Measurements from ENCODE around the gene PTPRZ1. TPM values are rescaled to one million over a fixed set of nuclear protein-coding genes. Genes with fewer than 3 reads are reported as not detected.

PTPRZ1 gene
- polyA plus RNA-seq, 1 donor: 20.6 TPM

DNA sequence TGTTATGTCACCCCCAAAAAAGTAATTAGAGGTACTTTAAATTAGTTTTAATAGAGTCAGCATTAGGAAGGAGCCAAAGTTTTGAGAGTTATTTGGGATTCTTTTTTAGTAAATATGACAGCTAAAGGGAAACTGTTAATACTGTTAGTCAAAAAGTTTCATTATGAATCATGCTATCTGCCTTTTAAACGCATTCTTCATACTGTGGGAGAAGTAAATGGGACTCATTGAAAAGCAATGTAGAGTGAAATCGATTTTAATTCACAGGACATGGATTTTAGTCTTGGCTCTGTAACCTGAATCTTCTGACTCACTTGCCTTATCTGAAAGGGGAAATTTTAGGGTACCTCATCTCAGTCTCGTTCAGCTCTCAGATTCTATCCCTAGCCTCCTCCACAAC, 165.9 kb downstream of the PTPRZ1 start:
- no peak for DNase-seq
- Histone ChIP-seq H3K27me3 (ENCODE audit: control insufficient read depth, insufficient read depth, low read length) (no peaks in the 10 kb centered on the region), H3K9me3 (ENCODE audit: control insufficient read depth, low read depth, low read length) (no peaks in the 10 kb centered on the region), H3K36me3 (ENCODE audit: control insufficient read depth, insufficient read depth, low read length) (no peaks in the 10 kb centered on the region), H3K4me3 (ENCODE audit: low read length) (no peak overlapping the region), H3K27ac (ENCODE audit: low read length) (no peak overlapping the region), H3K4me1 (ENCODE audit: control insufficient read depth, insufficient read depth, low read length) (no peaks in the 10 kb centered on the region)
- WGBS (ENCODE audit: insufficient coverage, low lambda C conversion rate): 100% methylated on average over 1 of the region's 3 CpGs

DNA sequence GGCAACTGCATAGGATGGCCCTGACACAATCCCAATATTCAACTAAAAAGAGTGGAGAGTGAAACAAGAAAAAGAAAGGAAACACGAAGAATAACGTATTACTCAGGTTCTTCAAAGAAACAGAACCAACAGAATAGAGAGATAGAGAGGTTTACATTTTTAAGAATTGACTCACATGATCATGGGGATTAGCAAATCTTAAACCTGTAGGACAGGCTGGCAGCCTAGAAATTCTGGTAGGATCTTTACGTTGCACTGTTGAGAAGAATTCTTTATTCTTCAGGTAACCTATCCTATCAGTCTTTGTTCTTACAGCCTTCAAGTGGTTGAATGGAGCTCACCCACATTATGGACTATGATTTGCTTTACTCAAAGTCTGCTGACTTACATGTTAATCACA, 167.2 kb downstream of the PTPRZ1 start:
- Histone ChIP-seq H3K36me3 (ENCODE audit: control insufficient read depth, insufficient read depth, low read length) (no peaks in the 10 kb centered on the region), H3K27ac (ENCODE audit: low read length) (no peak overlapping the region), H3K9me3 (ENCODE audit: control insufficient read depth, low read depth, low read length) (no peaks in the 10 kb centered on the region), H3K4me3 (ENCODE audit: low read length) (no peak overlapping the region), H3K27me3 (ENCODE audit: control insufficient read depth, insufficient read depth, low read length) (no peaks in the 10 kb centered on the region), H3K4me1 (ENCODE audit: control insufficient read depth, insufficient read depth, low read length) (no peaks in the 10 kb centered on the region)
- no peak for DNase-seq
- WGBS (ENCODE audit: insufficient coverage, low lambda C conversion rate): 54% methylated on average over 2 of the region's 3 CpGs

DNA sequence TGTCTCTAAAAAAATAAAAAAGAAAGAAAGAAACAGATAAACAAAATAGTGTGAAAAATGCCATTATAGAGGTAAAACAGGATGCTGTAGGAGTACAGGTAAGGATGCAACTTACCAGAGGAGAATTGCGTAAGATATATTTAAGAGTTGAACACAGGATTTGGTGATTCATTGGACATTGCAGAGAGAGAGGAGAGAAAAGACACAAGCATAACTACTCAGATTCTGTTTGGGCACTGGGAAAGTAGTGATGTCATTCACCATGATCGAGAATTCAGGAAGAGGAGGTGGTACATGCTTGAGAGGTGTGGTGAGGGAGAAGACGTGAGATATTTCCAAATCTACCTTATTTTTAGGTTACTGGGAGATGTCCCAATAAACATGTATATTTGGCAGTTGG, 173.4 kb downstream of the PTPRZ1 start:
- no peaks in the 10 kb centered on the region for H3K4me1 ChIP-seq (ENCODE audit: control insufficient read depth, insufficient read depth, low read length)
- no peaks in the 10 kb centered on the region for H3K36me3 ChIP-seq (ENCODE audit: control insufficient read depth, insufficient read depth, low read length)
- DNase-seq: no peak
- no peak overlapping the region for H3K4me3 ChIP-seq (ENCODE audit: low read length)
- H3K27ac ChIP-seq (ENCODE audit: low read length): no peak overlapping the region
- H3K27me3 ChIP-seq (ENCODE audit: control insufficient read depth, insufficient read depth, low read length): no peaks in the 10 kb centered on the region
- H3K9me3 ChIP-seq (ENCODE audit: control insufficient read depth, low read depth, low read length): no peaks in the 10 kb centered on the region
- 93% methylated on average over 2 of the region's 3 CpGs for WGBS (ENCODE audit: insufficient coverage, low lambda C conversion rate)

DNA sequence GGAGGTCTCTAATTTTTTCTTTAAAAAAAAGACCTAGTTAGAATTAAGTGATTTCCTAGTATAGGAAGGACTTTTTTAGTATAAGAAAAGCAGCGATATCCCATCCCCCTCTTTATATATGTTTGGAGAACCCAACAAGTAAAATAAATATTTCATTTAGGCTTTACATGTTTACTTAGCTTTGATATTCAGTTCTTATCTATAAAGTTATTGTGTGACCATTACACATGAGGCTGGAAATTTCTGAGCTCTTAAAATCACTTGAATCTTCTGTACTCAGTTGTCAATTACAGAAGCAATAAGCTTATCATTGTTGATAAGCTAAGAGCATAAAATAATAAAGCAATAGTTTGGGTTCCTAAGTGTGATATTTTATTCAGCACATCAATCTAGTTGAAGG, 181.4 kb downstream of the PTPRZ1 start:
- no peak for DNase-seq

DNA sequence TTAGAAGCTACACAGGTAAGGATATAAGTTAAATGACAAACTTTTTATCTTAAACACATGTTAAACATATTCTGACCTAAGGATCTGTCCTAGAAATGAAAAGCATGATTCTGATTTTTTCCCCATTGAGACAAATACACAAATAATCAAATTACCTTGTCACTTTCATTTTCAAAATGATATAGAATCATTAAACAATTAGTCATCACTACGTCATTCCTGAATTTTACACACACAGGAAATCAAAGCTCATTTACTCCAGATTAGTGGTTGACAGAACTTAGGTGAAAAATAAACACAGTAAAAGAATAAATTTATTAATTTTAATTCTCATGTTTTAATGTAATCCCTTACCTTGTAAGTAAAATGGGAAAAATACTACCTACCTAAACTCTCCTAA, 182.1 kb downstream of the PTPRZ1 start:
- Histone ChIP-seq H3K4me1 (ENCODE audit: control insufficient read depth, insufficient read depth, low read length) (no peaks in the 10 kb centered on the region), H3K9me3 (ENCODE audit: control insufficient read depth, low read depth, low read length) (no peaks in the 10 kb centered on the region), H3K27ac (ENCODE audit: low read length) (no peak overlapping the region), H3K4me3 (ENCODE audit: low read length) (no peak overlapping the region), H3K27me3 (ENCODE audit: control insufficient read depth, insufficient read depth, low read length) (no peaks in the 10 kb centered on the region), H3K36me3 (ENCODE audit: control insufficient read depth, insufficient read depth, low read length) (no peaks in the 10 kb centered on the region)
- WGBS (ENCODE audit: insufficient coverage, low lambda C conversion rate): 40% methylated on average over 1 of the region's 1 CpG
- DNase-seq: no peak

More for the DNA sequence above, 181.4 kb downstream of the PTPRZ1 start:
- WGBS (ENCODE audit: insufficient coverage, low lambda C conversion rate): 0% methylated on average over 1 of the region's 1 CpG
- H3K9me3 ChIP-seq (ENCODE audit: control insufficient read depth, low read depth, low read length): no peaks in the 10 kb centered on the region
- H3K27me3 ChIP-seq (ENCODE audit: control insufficient read depth, insufficient read depth, low read length): no peaks in the 10 kb centered on the region
- H3K4me1 ChIP-seq (ENCODE audit: control insufficient read depth, insufficient read depth, low read length): no peaks in the 10 kb centered on the region
- H3K4me3 ChIP-seq (ENCODE audit: low read length): no peak overlapping the region
- no peaks in the 10 kb centered on the region for H3K36me3 ChIP-seq (ENCODE audit: control insufficient read depth, insufficient read depth, low read length)
- no peak overlapping the region for H3K27ac ChIP-seq (ENCODE audit: low read length)

DNA sequence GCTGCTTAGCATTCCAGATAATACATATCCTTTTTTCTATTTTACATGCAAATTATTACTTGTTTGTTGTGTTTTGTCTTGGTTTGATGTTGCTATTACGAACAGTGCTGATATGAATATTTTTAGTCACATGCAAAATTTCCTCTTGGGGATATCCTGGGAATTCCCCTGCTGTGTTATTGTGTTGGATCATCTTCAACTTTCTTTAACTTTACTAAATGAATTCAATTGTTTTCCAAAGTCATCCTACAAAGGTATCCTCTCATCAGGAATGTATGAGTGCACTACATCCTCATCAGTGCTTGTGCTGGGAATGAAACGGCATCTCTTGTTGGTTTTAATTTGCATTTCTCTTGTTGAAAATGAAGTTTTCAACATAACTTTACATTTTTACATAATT, 184.0 kb downstream of the PTPRZ1 start:
- Histone ChIP-seq H3K4me1 (ENCODE audit: control insufficient read depth, insufficient read depth, low read length) (no peaks in the 10 kb centered on the region), H3K27me3 (ENCODE audit: control insufficient read depth, insufficient read depth, low read length) (no peaks in the 10 kb centered on the region), H3K9me3 (ENCODE audit: control insufficient read depth, low read depth, low read length) (no peaks in the 10 kb centered on the region), H3K36me3 (ENCODE audit: control insufficient read depth, insufficient read depth, low read length) (no peaks in the 10 kb centered on the region), H3K27ac (ENCODE audit: low read length) (no peak overlapping the region), H3K4me3 (ENCODE audit: low read length) (no peak overlapping the region)
- no peak for DNase-seq
- 67% methylated on average over 1 of the region's 2 CpGs for WGBS (ENCODE audit: insufficient coverage, low lambda C conversion rate)

DNA sequence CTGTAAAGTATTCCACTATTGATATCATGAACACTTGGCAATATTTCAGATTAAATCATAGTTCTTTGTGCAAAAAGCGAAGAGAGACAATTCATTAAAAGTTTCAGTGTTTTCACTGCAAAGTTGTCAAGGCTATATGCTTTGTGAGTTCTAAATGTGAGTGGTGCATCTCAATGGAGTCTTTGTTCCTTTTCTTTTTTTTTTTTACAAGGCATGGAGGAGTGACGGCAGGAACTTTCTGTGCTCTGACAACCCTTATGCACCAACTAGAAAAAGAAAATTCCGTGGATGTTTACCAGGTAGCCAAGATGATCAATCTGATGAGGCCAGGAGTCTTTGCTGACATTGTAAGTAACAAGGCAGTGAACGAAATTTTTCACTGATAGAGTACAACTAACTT, 186.6 kb downstream of the PTPRZ1 start:
- no peaks in the 10 kb centered on the region for H3K36me3 ChIP-seq (ENCODE audit: control insufficient read depth, insufficient read depth, low read length)
- H3K9me3 ChIP-seq (ENCODE audit: control insufficient read depth, low read depth, low read length): no peaks in the 10 kb centered on the region
- no peaks in the 10 kb centered on the region for H3K27me3 ChIP-seq (ENCODE audit: control insufficient read depth, insufficient read depth, low read length)
- WGBS (ENCODE audit: insufficient coverage, low lambda C conversion rate): 100% methylated on average over 1 of the region's 4 CpGs
- no peak overlapping the region for H3K4me3 ChIP-seq (ENCODE audit: low read length)
- no peak overlapping the region for H3K27ac ChIP-seq (ENCODE audit: low read length)
- H3K4me1 ChIP-seq (ENCODE audit: control insufficient read depth, insufficient read depth, low read length): no peaks in the 10 kb centered on the region
- no peak for DNase-seq

DNA sequence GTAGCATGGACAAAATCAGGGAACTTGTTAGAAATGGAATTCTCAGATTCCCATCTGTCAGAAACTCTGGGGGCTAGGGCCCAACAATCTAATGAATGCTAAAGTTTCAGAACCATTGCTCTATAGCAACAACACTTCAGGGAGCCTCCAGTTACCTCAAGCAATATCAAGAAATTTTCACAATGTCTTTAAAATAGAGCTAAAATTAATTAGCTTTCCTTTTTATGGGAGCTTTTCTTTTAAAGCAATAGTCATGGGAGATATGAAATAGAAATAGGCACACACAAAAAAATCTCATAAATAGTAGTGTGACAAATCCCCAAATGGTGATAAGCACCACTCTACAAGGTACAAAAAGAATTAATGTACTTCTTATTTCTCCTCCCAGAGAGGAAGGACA, 190.2 kb downstream of the PTPRZ1 start:
- no peaks in the 10 kb centered on the region for H3K27me3 ChIP-seq (ENCODE audit: control insufficient read depth, insufficient read depth, low read length)
- no peaks in the 10 kb centered on the region for H3K36me3 ChIP-seq (ENCODE audit: control insufficient read depth, insufficient read depth, low read length)
- H3K4me3 ChIP-seq (ENCODE audit: low read length): no peak overlapping the region
- H3K4me1 ChIP-seq (ENCODE audit: control insufficient read depth, insufficient read depth, low read length): no peaks in the 10 kb centered on the region
- no peak for DNase-seq
- H3K27ac ChIP-seq (ENCODE audit: low read length): no peak overlapping the region
- no peaks in the 10 kb centered on the region for H3K9me3 ChIP-seq (ENCODE audit: control insufficient read depth, low read depth, low read length)

DNA sequence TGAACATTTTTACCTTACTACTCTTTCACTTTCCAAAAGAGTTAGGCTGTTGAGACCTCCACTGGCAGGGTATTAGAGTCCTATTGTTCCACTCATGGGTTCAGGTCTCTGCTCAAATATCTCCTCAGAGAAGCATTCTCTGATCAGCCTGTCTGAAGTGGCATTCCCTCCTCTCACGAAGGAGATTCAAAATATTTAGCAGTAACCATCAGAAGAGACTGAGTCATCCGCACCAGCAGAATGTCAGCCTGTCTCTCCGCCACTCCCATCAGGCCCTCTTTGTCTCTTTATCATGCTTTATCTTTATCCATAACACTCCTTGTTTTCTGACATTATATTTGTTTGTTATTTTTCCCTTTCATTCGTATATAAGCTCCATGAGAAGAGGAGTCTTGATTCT, 192.0 kb downstream of the PTPRZ1 start:
- WGBS (ENCODE audit: insufficient coverage, low lambda C conversion rate): 77% methylated on average over 4 of the region's 4 CpGs

DNA sequence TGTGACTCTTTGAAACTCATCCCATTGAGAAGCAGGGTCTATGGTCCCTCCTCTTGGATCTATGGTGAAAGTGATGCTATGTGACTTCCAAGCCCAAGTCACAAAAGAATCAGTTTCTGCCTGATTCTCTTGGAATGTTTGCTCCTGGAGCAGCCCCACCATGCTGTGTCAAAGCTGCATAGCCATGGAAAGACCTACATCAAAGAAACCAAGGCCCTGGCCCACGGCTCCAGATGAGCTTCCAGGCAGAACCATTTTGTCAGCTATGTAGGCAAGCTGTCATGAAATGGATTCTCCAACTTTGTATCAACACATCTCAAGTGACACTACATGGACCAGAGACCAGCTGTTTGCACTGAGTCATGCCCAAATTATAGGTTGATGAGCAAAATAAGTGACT, 194.1 kb downstream of the PTPRZ1 start:
- Histone ChIP-seq H3K27me3 (ENCODE audit: control insufficient read depth, insufficient read depth, low read length) (no peaks in the 10 kb centered on the region), H3K36me3 (ENCODE audit: control insufficient read depth, insufficient read depth, low read length) (no peaks in the 10 kb centered on the region), H3K27ac (ENCODE audit: low read length) (no peak overlapping the region), H3K4me1 (ENCODE audit: control insufficient read depth, insufficient read depth, low read length) (no peaks in the 10 kb centered on the region), H3K4me3 (ENCODE audit: low read length) (no peak overlapping the region), H3K9me3 (ENCODE audit: control insufficient read depth, low read depth, low read length) (no peaks in the 10 kb centered on the region)
- no peak for DNase-seq
- WGBS (ENCODE audit: insufficient coverage, low lambda C conversion rate): no CpG with 5 or more reads among the region's 1 CpG

More for the DNA sequence above, 192.0 kb downstream of the PTPRZ1 start:
- Histone ChIP-seq H3K4me3 (ENCODE audit: low read length) (no peak overlapping the region), H3K36me3 (ENCODE audit: control insufficient read depth, insufficient read depth, low read length) (no peaks in the 10 kb centered on the region), H3K9me3 (ENCODE audit: control insufficient read depth, low read depth, low read length) (no peaks in the 10 kb centered on the region), H3K27ac (ENCODE audit: low read length) (no peak overlapping the region), H3K4me1 (ENCODE audit: control insufficient read depth, insufficient read depth, low read length) (no peaks in the 10 kb centered on the region), H3K27me3 (ENCODE audit: control insufficient read depth, insufficient read depth, low read length) (no peaks in the 10 kb centered on the region)
- no peak for DNase-seq

DNA sequence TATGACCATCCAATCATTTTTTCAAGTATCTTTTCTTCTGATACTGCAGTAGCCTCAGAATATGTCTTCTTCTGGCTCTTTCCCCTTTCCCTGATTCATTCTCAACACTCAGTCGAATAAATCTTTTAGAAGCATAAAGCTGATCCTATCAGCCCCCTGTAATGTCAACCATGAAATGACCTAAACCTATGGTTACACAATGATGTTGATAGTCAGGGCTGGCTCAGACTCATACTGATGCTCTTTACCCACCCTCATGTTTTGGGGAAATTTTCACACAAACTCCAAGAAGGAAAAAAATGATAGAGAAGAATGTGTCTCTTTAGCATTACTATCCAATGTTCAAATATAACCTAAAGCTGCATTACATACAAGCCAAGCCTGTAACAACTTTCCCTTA, 195.1 kb downstream of the PTPRZ1 start:
- DNase-seq: no peak
- Histone ChIP-seq H3K27me3 (ENCODE audit: control insufficient read depth, insufficient read depth, low read length) (no peaks in the 10 kb centered on the region), H3K9me3 (ENCODE audit: control insufficient read depth, low read depth, low read length) (no peaks in the 10 kb centered on the region), H3K36me3 (ENCODE audit: control insufficient read depth, insufficient read depth, low read length) (no peaks in the 10 kb centered on the region), H3K4me3 (ENCODE audit: low read length) (no peak overlapping the region), H3K27ac (ENCODE audit: low read length) (no peak overlapping the region), H3K4me1 (ENCODE audit: control insufficient read depth, insufficient read depth, low read length) (no peaks in the 10 kb centered on the region)
- 100% methylated on average over 1 of the region's 1 CpG for WGBS (ENCODE audit: insufficient coverage, low lambda C conversion rate)
